Aorta (tissue), 5 donors: Measurements from ENCODE around the gene KCNQ4. TPM values are rescaled to one million over a fixed set of nuclear protein-coding genes. Genes with fewer than 3 reads are reported as not detected.

ENCODE experiments used
- ATAC-seq: fragments of 200-7000 bp; cut with Tn5 transposase; one replicate; pipeline ENCODE4 v1.9.1; 2022; ENCODE audit warnings: moderate library complexity; ENCODE audit not compliant: low FRiP score
- DNase-seq, 2 donors: peaks; one replicate each; pipeline ENCODE4 v3.0.0-alpha.2; 2020
- H3K27ac ChIP-seq, 2 donors: one replicate each; pipeline ENCODE4 v1.5.1; 2013; ENCODE audit warnings: low read length in 2 of 2, mild to moderate bottlenecking in 2 of 2, moderate library complexity in 2 of 2, control low read depth in 1 of 2, inconsistent platforms in 1 of 2, low read depth in 1 of 2
- H3K27me3 ChIP-seq, 2 donors: one replicate each; pipeline ENCODE4 v1.6.1; 2013; ENCODE audit warnings: control low read depth in 1 of 2, low read length in 1 of 2, mild to moderate bottlenecking in 1 of 2, moderate library complexity in 1 of 2; ENCODE audit not compliant: insufficient read depth in 2 of 2, control insufficient read depth in 1 of 2
- H3K36me3 ChIP-seq, 2 donors: one replicate each; pipeline ENCODE4 v1.6.1; 2013; ENCODE audit warnings: control low read depth in 1 of 2, low read length in 1 of 2, mild to moderate bottlenecking in 1 of 2; ENCODE audit not compliant: insufficient read depth in 2 of 2, control insufficient read depth in 1 of 2
- H3K4me1 ChIP-seq, 2 donors: one replicate each; pipeline ENCODE4 v1.6.1; 2013; ENCODE audit warnings: low read length in 2 of 2, control low read depth in 1 of 2, mild to moderate bottlenecking in 1 of 2, moderate library complexity in 1 of 2; ENCODE audit not compliant: insufficient read depth in 2 of 2, control insufficient read depth in 1 of 2
- H3K4me3 ChIP-seq, 2 donors: one replicate each; pipeline ENCODE4 v1.5.1; 2013; ENCODE audit warnings: low read length in 2 of 2, control low read depth in 1 of 2, mild to moderate bottlenecking in 1 of 2
- H3K9me3 ChIP-seq: one replicate; pipeline ENCODE4 v1.6.1; 2013; ENCODE audit warnings: mild to moderate bottlenecking, low read length; ENCODE audit not compliant: control insufficient read depth
- WGBS, 2 donors: extraction: QIAGEN DNeasy Blood & Tissue Kit; methylation state at CpG; one replicate each; pipeline ENCODE4 v1.1.7; 2013; 5-methylcytosine and 5-hydroxymethylcytosine counted together
- intact Hi-C, 2 donors: fragments of 100-400 bp; cut with DNase I; formaldehyde crosslinking; loops; one replicate each; pipeline versions ENCODE4 v1.14.2 to v1.15.0; 2022
- polyA plus RNA-seq, 2 donors: library from polyadenylated mRNA; stranded (reverse); fragments of 200-250 nt; gene quantifications; one replicate each; pipeline ENCODE4 v1.2.3, GENCODE V29; 2013
- total RNA-seq, 2 donors: library from RNA; stranded (reverse); fragmentation: NEBNext Ultra II Directional; extraction: Animal tissue kit (Norgen Biotek cat#: 25700); gene quantifications; one replicate each; pipeline ENCODE4 v1.2.1, GENCODE V29; 2021
- donor health status: healthy with polysubstance abuse.
- donor health status: Bipolar disorder and iron deficiency.
- donor health status: DM: no; HTN: no; CAD: no.
- donor health status: DM: no; HTN: no; CAD: no.
- donor health status: DM: yes; HTN: yes; CAD: no.

KCNQ4 gene
- total and polyA plus RNA-seq, 4 donors = 0.88 to 10.0 (median 7.9) TPM

DNA sequence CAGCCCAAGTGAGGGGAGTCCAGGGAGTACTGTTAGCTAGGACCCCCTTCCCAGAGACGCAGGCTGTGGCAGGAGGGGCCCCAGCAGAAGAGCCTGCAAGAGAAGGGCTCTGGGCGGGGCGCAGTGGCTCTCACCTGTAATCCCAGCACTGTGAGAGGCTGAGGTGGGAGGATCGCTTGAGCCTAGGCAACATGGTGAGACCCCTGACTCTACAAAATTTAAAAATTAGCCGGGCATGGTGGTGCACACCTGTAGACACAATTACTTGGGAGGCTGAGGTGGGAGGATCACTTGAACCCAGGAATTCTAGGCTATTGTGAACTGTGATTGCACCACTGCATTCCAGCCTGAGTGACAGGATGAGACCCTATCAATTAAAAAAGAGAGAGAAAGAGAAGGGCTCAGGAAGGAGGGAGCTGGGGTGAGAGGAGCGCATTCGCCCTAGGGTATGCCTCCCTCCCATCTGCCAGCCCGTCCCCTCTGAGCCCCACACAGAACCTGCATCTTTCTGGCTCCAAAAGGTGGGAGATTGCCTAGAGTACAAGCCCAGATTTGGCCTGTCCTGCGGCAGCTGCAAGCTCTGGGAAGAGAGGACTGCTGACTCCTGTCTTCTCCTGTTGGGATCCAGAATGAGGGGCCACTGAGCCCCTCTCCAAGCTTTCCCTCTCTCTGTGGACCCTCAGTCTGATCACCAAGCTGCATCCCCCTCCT, 3.6 kb downstream of the KCNQ4 start:
- H3K4me1 ChIP-seq = peaks cover 0 to 1% of the 10 kb centered on the region in 2 donors

DNA sequence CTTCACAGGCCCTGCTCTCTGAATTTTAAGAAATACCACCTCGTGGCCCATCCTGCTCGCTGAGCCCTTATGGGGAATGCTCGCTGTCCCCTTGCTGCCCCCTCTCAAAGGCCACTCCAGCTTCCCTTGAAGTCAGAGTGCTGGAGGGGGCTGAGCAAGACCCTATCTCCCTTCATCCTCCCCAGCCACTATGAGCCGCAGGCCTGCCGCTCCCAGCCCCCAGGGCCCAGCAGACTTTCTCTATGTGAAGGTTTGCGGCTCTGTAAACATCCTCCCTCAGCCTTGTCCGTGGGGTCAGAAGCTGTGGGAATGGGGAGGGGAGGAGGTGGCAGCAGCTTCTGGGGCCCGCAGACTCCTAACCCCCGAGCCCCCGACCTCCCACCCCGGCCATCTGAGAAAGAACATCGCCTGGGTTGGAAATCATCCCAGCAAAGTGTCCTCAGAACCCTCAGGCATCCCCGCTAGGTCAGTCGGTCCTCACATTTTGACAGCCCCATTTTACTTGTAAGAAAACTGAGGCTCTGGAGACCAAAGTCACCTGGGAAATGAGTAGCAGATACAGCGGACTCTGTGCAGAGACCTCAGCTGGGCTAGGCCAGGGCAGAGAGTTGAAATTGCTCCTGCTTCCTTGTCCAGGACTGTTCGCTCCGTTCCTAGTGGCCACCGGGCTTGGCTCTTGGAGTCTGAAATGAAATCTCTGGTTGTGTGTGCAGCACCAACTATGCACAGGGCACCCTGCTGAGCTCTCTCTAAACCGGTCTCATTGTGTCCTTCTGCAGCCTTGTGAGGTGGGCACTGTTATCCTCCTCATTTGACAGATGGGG, 4.4 kb downstream of the KCNQ4 start:
- no peak for DNase-seq
- ATAC-seq = no peak
- 74 to 77% methylated on average over 19 of the region's 19 CpGs for WGBS, 2 donors
- H3K4me1 ChIP-seq = peaks cover 0 to 1% of the 10 kb centered on the region in 2 donors
- no peaks in the 10 kb centered on the region for H3K9me3 ChIP-seq
- intact Hi-C loops = no loop called here
- H3K27ac ChIP-seq = no peak overlapping the region
- H3K27me3 ChIP-seq = no peaks in the 10 kb centered on the region
- H3K36me3 ChIP-seq = no peaks in the 10 kb centered on the region
- no peak overlapping the region for H3K4me3 ChIP-seq

More for the DNA sequence above, 3.6 kb downstream of the KCNQ4 start:
- intact Hi-C loops = no loop called here
- H3K27ac ChIP-seq = no peak overlapping the region
- H3K27me3 ChIP-seq = no peaks in the 10 kb centered on the region
- H3K4me3 ChIP-seq = no peak overlapping the region
- DNase-seq (peak in 1 of 2 donors; percentile 14), ATAC-seq (no peak)
- H3K36me3 ChIP-seq = no peaks in the 10 kb centered on the region
- no peaks in the 10 kb centered on the region for H3K9me3 ChIP-seq
- 89 to 90% methylated on average over 9 of the region's 9 CpGs for WGBS, 2 donors

DNA sequence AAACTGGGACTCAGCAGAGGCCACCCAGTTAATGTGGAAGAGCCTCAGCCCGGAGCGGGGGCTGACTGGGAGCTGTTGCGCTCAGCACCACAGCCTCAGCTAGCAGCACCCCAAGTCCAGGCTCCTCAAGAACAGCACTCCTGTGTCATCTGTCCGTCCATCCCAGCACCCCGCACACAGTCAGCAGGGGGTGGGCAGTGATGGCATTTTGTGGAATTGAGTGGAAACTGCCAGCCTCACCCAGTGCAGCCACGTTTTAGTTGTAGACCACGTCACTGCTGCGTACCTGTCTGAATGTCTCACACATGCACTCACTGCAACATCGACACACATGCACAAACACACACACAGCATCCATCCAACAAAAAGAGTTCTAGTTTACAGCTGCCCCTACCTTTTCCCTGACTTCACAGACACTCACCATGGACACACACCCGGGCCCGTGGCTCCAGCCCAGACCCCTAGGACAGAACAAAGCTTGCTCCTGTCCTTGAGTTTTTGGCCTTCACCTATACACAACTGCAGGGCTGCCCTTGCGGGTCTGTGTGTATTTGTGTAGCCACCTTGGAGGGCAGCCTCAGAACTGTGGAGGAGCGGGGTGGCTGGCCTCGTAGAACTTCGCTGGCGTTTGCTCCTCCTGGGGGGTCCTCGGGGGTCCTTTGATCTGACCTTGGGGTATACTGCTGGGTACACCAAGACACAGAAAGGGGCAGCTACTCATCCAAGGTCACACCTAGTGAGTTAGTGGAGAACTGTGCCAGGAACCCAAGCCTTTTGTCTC, 5.2 kb downstream of the KCNQ4 start:
- H3K4me1 ChIP-seq = peaks cover 0 to 1% of the 10 kb centered on the region in 2 donors
- 83 to 84% methylated on average over 17 of the region's 17 CpGs for WGBS, 2 donors

DNA sequence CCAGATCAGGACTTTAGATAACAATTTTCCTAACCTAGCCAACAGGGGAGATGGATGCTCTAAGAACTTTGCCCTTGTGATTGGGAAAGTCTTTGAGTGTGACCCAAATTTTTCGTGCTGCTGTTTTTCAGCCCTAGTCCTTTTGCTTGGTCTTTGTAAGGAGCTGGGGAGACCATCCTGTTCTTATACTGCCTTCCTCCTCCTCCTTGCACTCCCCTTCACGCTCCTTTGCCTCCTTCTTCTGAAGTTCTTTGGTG, 5.7 kb downstream of the KCNQ4 start:
- Histone ChIP-seq H3K4me3 (no peak overlapping the region), H3K27ac (peak overlapping the region in 1 of 2 donors; percentile 4), H3K36me3 (no peaks in the 10 kb centered on the region), H3K4me1 (peaks cover 0 to 1% of the 10 kb centered on the region in 2 donors), H3K9me3 (no peaks in the 10 kb centered on the region), H3K27me3 (no peaks in the 10 kb centered on the region)
- 57 to 62% methylated on average over 2 of the region's 2 CpGs for WGBS, 2 donors
- ATAC-seq = no peak
- DNase-seq = no peak
- intact Hi-C loops = no loop called here

More for the DNA sequence above, 5.2 kb downstream of the KCNQ4 start:
- H3K4me3 ChIP-seq = no peak overlapping the region
- DNase-seq (no peak), ATAC-seq (no peak)
- intact Hi-C loops = no loop called here
- no peaks in the 10 kb centered on the region for H3K9me3 ChIP-seq
- H3K36me3 ChIP-seq = no peaks in the 10 kb centered on the region
- no peak overlapping the region for H3K27ac ChIP-seq
- no peaks in the 10 kb centered on the region for H3K27me3 ChIP-seq

DNA sequence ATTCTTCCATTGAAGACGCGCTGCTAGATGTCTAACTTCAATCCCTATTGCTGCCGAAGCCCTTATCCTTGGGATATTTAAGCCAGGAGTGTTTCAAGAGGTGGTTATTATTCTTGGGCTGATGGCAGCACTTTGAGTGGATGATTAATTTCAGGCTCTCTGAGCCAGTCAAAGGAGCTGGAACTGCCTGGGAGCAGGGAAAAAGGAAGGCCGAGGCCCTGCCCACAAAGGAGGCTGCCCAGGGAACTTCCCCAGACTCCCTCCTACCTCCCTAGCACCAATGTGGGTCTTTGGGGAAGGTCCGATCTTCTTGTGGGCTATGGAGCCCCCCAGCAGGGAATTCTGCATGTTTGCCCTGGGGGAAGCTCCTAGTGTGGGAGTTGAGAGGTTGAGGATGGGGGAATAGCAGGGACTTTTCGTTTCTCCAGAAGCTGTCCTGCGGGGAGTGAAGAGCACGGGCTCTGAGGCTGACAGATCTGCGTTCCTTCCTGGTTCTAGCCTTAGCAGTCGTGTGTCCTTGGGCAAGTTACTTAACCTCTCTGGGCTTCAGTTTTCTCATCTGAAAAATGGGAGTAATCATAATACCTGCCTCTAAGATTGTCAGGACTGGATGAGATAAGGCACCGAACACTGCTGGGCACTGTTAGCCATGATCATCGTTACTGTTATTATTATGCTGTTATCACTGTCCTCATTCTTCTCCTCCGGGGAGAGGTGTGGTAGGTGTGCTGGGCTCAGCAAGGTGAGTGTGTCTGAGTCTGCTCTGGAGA, 6.3 kb downstream of the KCNQ4 start:
- Histone ChIP-seq H3K27ac (no peak overlapping the region), H3K27me3 (no peaks in the 10 kb centered on the region), H3K4me1 (peaks cover 0 to 1% of the 10 kb centered on the region in 2 donors), H3K9me3 (no peaks in the 10 kb centered on the region), H3K36me3 (no peaks in the 10 kb centered on the region), H3K4me3 (no peak overlapping the region)
- ATAC-seq = no peak
- 39 to 48% methylated on average over 13 of the region's 13 CpGs for WGBS, 2 donors
- DNase-seq = no peak
- intact Hi-C loops = no loop called here

DNA sequence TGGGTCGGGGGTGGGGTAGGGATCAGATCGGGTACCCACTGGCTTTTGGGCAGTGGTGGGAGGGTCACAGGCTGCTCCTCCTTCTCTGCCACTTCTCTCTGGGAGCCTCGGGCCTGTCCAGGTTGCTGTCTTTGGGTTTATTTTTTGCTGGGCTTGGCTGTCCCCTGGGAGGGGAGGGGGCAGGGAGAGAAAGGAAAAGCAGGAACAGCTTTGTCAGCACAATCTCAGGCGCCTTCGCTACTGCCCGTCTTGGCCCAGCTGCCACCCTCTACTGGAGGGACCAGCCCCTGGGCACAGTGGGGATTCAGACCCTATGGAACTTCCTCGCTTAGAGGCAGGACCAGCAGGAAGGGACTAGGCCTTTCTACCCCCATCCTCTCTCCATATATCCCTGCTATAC, 8.4 kb downstream of the KCNQ4 start:
- Histone ChIP-seq H3K9me3 (no peaks in the 10 kb centered on the region), H3K36me3 (no peaks in the 10 kb centered on the region), H3K27me3 (no peaks in the 10 kb centered on the region), H3K4me1 (no peaks in the 10 kb centered on the region), H3K27ac (no peak overlapping the region), H3K4me3 (no peak overlapping the region)
- 34 to 41% methylated on average over 7 of the region's 7 CpGs for WGBS, 2 donors
- no peak for DNase-seq
- ATAC-seq = no peak
- intact Hi-C loops = no loop called here

DNA sequence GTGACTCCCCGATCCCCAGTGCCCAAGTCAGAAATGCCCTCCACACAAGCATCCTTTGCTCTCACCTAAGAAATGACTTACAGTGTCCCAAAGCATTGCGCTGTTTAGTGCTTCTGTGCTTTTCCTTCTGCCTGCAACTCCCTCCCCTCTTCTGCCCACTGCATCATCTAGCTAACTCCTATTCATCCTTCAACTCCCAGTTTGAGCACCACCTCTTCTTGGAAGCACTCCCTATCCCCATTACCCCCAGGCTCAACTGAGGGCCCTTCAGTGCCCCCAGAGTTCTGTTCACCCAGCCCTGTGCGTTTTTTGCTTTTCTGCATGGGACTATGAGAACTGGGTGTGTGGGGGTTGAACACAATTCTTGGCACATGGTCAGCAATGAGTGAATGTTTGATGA, 10.0 kb downstream of the KCNQ4 start:
- H3K27me3 ChIP-seq = no peaks in the 10 kb centered on the region
- intact Hi-C loops = no loop called here
- no peaks in the 10 kb centered on the region for H3K9me3 ChIP-seq
- H3K4me3 ChIP-seq = no peak overlapping the region
- H3K4me1 ChIP-seq = peaks cover 0 to 4% of the 10 kb centered on the region in 2 donors
- no peaks in the 10 kb centered on the region for H3K36me3 ChIP-seq
- ATAC-seq (no peak), DNase-seq (no peak)
- no peak overlapping the region for H3K27ac ChIP-seq
- WGBS, 2 donors = 88 to 90% methylated on average over 3 of the region's 3 CpGs

DNA sequence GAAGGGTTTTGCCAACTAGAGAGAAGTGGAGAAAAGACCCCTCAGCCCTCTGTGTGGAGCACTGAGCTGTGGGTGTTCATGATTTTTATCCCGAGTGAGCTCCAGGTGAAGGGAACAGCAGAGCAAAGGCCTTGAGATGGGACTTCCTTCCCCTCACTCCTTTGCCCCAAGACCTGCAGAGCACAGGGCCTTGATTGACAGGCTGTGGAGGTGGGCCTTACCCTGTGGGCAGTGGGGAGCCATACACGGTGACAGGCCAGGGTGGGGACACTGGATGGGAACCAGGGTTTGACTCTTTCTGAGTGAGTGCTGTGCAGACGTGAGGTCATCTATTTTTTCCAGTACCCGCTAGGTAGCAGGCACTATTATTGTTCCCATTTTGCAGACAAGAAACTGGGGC, 10.5 kb downstream of the KCNQ4 start:
- H3K36me3 ChIP-seq = no peaks in the 10 kb centered on the region
- H3K27me3 ChIP-seq = no peaks in the 10 kb centered on the region
- intact Hi-C loops = no loop called here
- H3K9me3 ChIP-seq = no peaks in the 10 kb centered on the region
- no peak overlapping the region for H3K27ac ChIP-seq
- WGBS, 2 donors = 58 to 64% methylated on average over 4 of the region's 4 CpGs
- peaks cover 0 to 4% of the 10 kb centered on the region in 2 donors for H3K4me1 ChIP-seq
- DNase-seq (no peak), ATAC-seq (no peak)
- no peak overlapping the region for H3K4me3 ChIP-seq
